ENCODE results near the gene NDUFS2.

Gene NDUFS2

GRCh38 chr1:161201836-161202712 lies at the start of gene NDUFS2:
Gene NDUFS2 (plus strand): TSS chr1:161202367. CDS start chr1:161202386, 19 bp downstream.
- peak; percentile 100 for DNase-seq

DNA sequence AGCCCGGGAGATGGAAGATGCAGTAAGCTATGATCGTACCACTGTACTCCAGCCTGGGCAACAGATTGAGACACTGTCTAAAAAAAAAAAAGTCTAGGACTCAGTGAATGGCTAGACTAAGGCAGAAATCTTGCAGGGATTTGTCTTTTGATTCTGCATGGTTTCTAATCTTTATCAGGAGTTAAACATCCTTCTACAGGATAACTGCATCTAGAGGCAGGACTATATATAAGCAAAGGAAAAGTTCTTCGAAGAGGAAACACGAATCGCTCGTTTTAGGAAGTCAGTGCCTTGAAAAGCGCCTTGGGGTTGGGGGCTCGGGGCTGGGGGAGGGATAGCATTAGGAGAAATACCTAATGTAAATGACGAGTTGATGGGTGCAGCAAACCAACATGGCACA lies 49.0 kb upstream of the NDUFS2 start:
- DNase-seq, result peak; percentile 46

DNA sequence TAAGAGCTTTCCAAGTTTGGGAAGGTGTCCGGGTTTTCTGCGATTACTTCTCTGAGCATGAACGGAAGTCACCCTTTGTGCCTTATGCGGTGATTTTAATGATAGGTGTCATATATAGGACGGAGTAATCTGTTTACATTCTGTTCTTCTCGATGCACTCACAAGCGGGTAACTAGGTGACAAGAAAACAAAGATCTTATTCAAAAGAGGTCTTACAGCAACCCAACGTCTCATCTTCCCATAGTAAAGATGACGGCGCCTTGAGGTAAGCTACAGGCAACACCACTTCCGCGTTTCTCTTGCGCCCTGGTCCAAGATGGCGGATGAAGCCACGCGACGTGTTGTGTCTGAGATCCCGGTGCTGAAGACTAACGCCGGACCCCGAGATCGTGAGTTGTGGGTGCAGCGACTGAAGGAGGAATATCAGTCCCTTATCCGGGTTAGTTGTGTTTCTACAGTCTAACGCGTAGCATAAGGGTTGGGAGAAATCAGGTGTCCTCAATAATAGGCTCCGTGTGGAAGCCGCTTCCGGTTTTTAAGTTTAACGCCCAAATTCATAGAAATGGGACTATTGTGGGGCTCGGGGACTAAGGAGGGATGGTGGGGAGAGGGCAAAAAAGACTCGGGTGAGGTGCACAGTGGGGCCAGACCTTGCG lies 48.4 kb upstream of the NDUFS2 start, which contains the start of gene UFC1:
Gene UFC1, plus strand, starts transcription at position 297 of the 656 bp plus-strand sequence. Its CDS starts 20 bp downstream, at position 317.
- DNase-seq, result peak; percentile 94

GRCh38 chr1:161157867-161158266 lies 44.3 kb upstream of the NDUFS2 start:
- no peak for DNase-seq

DNA sequence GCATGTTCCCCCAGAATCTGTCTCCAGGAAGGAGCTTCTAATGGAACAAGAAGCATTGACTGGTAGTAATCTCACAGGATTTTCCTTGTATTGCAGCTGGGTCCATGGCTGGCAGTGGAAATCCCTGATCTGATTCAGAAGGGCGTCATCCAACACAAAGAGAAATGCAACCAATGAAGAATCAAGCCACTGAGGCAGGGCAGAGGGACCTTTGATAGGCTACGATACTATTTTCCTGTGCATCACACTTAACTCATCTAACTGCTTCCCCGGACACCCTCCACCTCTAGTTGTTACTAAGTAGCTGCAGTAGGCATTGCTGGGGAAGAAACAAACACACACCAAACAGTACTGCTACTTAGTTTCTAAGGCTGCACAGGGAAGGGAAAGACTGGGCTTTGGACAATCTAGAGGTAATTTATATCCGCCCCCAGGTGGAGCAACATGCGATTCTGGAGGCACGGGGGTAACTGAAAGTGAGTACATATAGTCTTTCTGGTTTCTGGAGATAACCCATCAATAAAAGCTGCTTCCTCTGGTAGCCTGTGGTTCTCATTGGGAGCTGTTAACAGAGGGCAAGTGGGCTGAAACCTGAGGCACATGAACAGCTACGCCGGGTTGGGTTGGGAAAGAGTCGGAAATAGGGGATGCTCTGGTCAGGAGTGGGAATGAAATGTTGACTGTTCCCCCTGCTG lies 43.7 kb upstream of the NDUFS2 start:
- no peak for DNase-seq

GRCh38 chr1:161159087-161159912 lies 42.9 kb upstream of the NDUFS2 start, which contains the start of gene USP21:
Gene USP21 (plus strand): TSS chr1:161159500. CDS start chr1:161160641, 1,141 bp downstream.
- DNase-seq, result peak; percentile 97

- DNase-seq, result no peak
Observed at GRCh38 chr1:161159913-161160243, 42.3 kb upstream of the NDUFS2 start.

DNA sequence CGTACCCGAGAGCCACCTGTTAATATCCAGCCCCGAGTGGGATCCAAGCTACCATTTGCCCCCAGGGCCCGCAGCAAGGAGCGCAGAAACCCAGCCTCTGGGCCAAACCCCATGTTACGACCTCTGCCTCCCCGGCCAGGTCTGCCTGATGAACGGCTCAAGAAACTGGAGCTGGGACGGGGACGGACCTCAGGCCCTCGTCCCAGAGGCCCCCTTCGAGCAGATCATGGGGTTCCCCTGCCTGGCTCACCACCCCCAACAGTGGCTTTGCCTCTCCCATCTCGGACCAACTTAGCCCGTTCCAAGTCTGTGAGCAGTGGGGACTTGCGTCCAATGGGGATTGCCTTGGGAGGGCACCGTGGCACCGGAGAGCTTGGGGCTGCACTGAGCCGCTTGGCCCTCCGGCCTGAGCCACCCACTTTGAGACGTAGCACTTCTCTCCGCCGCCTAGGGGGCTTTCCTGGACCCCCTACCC lies 41.5 kb upstream of the NDUFS2 start:
- DNase-seq, result no peak

- DNase-seq, result no peak
Observed at GRCh38 chr1:161161652-161162051, 40.5 kb upstream of the NDUFS2 start.

DNA sequence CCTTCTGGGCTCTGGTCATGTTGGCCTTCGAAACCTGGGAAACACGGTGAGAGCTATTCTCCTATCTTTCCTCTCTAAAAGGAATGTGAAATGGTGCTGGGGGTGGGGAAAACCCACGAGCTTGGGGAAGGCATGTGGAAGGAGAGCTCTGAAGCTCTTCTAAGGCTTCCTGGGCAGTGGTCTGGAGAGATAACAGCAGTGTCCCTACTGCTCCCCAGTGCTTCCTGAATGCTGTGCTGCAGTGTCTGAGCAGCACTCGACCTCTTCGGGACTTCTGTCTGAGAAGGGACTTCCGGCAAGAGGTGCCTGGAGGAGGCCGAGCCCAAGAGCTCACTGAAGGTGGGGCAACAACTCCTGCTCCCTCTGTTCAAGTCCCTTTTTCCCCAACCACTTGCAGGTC lies 40.1 kb upstream of the NDUFS2 start:
- no peak for DNase-seq

DNA sequence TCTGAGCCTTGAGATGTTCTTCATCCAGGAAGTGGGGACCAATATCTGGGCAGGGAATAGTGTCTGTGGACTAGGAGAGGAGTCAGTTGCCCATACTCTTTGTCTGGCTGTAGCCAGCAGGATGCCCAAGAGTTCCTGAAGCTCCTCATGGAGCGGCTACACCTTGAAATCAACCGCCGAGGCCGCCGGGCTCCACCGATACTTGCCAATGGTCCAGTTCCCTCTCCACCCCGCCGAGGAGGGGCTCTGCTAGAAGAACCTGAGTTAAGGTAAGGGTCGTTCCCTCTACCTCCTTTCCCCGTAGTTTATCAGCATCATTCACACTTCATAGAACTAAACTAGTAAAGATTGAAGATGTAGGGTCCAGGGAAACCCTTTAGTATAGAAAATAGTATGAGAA lies 39.4 kb upstream of the NDUFS2 start:
- no peak for DNase-seq

- DNase-seq, result no peak
Observed at GRCh38 chr1:161163793-161164192, 38.4 kb upstream of the NDUFS2 start.

DNA sequence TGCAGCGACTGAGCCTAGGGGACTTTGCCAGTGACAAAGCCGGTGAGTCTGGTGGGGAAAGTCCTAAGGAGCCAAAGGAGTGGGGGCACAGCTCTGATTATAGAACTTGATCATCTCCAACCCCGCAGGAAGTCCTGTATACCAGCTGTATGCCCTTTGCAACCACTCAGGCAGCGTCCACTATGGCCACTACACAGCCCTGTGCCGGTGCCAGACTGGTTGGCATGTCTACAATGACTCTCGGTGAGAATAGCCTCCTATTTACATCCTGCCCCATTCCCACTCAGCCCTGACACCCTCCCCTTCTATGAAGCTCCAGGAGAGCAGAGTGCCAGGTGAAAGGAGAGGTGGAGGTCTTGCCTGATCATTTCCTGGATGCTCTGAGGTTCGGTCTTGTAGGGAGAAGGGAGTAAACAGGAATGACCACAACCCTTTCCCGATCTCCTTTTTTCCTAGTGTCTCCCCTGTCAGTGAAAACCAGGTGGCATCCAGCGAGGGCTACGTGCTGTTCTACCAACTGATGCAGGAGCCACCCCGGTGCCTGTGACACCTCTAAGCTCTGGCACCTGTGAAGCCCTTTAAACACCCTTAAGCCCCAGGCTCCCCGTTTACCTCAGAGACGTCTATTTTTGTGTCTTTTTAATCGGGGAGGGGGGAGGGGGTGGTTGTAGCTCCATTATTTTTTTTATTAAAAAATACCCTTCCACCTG lies 37.1 kb upstream of the NDUFS2 start:
- no peak for DNase-seq

DNA sequence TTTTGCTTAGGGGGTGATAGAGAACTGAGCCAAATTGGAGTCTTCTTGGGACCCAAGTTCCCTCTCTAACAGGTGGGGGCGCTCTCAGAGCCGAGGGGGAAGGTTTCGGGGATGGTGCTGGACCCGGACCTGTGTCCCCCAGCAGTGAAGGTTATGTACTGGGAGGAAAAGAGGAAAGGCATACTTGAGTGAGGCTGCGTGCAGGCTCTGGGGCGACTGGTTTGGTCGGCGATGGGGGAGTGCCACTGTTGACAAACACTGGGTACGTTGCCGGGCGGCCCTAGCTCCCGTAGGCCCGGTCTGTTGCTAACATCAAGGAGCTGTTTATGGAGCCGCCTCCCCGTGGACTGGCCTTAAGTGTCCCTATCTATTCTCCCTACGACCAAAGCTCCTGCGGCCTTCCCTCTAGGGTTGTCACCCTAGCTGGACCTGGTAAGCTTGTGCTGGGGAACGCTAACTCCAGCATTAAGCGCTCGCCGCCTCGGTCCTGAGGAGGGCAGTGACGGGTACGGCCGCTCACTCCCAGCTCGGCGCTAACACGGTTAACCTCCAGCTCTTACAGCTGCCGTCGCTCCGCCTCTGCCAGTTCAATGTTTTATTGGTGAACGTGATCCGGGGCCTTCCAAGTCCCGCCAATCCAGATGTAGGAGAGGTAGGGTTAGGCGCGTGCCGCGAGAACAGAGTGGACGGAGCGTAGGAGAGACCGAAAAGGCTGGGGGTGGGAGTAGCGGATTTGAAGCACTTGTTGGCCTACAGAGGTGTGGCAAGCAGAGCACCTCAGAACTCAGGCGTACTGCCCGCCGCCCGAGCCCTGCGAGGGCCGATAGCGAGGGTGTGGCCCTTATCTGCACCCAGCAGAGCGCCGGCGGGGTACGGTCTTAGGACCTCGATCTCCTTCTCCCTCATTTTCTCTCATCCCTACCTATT lies 36.2 kb upstream of the NDUFS2 start, which contains the start of gene PPOX:
Gene PPOX, plus strand, starts transcription at position 685 of the 927 bp plus-strand sequence. CDS start 422 bp downstream, outside the sequence.
- DNase-seq, result peak; percentile 99

- peak; percentile 63 for DNase-seq
Observed at GRCh38 chr1:161166669-161167548, 35.3 kb upstream of the NDUFS2 start.

DNA sequence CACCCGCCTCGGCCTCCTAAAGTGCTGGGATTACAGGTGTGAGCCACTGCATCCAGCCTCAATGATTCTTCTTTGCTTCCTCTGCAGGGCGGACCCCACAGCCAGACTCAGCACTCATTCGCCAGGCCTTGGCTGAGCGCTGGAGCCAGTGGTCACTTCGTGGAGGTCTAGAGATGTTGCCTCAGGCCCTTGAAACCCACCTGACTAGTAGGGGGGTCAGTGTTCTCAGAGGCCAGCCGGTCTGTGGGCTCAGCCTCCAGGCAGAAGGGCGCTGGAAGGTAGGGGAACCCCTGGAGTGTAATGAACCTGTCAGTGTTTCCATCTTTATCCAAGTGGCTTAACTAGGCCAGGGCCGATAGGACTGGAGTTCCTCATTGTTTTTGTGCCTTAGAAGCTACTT lies 33.3 kb upstream of the NDUFS2 start:
- DNase-seq, result no peak

DNA sequence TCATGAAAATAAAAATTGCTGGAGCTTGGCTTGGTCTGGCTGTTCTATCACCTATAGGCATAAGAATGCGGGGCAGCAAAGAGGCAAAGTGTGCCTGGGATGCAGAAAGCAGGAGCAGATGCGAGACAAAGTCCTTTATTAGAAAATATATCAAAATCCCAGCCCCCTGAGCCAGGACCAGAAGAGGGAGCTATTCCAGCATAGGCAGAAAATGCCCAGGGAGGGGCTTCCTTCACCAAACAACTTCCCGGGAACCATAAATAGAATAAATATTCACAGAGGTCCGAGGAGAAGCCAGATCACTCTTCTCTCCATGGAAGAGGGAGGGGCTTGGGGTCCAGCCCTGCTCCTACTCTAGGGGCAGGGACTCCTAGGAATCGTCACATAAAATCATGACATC lies 31.0 kb upstream of the NDUFS2 start:
- no peak for DNase-seq

DNA sequence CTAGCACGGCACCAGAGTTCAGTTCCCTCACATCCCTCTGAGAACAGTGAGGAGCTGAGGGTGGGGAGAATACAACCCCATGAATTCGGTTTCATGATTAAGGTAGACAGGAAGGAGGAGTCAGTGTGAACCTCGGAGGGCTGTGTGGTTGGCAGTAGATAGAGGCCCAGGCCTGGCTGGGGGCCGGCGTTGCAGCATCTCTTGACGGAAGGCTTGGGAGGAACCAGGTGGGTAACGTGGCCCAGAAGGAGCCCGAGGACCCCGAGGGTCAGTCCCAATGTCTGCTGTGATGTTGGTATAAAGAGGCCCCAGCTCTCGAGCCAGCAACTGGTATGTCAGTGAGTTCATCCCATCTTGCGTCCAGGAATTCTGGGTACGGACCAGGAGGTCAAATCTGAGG lies 30.5 kb upstream of the NDUFS2 start:
- DNase-seq, result no peak

DNA sequence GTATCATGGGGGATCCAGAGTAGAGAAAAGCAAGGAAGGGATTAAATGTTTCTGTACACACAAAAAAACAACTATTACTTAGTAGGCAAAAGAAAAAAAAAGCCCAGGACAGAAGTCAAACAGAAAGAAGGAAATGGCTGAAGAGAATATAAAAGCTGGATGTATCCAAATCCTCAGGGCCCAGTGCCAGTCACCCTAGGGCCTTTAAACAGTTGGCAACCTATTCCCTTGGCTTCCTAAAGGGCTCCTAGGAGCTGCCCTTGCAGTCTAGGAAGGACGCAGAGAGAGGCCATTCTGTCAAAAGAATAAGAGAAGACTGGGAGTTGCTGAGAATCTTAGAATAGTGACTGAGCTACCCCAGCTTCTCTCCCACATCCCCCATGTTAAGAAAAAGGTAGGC lies 29.8 kb upstream of the NDUFS2 start:
- no peak for DNase-seq
